Mesenteric fat pad (tissue), 1 donor: ENCODE results near the gene WNT5B. TPM values are rescaled to one million over a fixed set of nuclear protein-coding genes. Genes with fewer than 3 reads are reported as not detected.
"Not testable (repeated sequence)": the region's sequence is repeated elsewhere in the genome, so short reads cannot be mapped to it uniquely, and the experiment has no call there.

Experiments
- DNase-seq: peaks from one replicate; pipeline ENCODE4 v3.0.0-alpha.2; 2020; ENCODE audit warnings: low spot score
- microRNA-seq: library from miRNA; unstranded; fragments of <30 nt; microRNA quantifications from one replicate; pipeline ENCODE4 v1.2.0, GENCODE V29; 2020; ENCODE audit warnings: borderline number of aligned reads
- total RNA-seq: library from RNA; stranded (reverse); fragmentation: NEBNext Ultra II Directional; extraction: Animal tissue kit (Norgen Biotek cat#: 25700); gene quantifications from one replicate; pipeline ENCODE4 v1.2.1, GENCODE V29; 2021
- donor health status: DM: yes; HTN: yes; CAD: no.

The WNT5B gene
- total RNA-seq, 1 donor from 2014 or later, result 2.3 TPM

DNA sequence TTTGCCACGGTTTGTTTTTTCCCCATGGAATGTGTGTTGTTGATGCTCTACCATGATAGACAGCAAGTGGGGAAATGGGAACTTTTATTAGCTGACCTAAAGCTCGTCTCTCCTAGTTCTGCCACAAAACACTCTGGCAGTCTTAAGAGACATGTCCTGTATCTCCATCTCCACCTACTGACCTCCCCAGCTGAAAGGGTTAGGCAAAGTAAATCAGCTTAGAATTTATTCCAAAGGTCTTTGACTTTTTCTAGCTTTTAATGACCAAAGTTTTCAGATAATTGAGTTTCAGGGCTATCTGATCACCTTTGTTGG, 52.4 kb downstream of the WNT5B start:
- no peak for DNase-seq

DNA sequence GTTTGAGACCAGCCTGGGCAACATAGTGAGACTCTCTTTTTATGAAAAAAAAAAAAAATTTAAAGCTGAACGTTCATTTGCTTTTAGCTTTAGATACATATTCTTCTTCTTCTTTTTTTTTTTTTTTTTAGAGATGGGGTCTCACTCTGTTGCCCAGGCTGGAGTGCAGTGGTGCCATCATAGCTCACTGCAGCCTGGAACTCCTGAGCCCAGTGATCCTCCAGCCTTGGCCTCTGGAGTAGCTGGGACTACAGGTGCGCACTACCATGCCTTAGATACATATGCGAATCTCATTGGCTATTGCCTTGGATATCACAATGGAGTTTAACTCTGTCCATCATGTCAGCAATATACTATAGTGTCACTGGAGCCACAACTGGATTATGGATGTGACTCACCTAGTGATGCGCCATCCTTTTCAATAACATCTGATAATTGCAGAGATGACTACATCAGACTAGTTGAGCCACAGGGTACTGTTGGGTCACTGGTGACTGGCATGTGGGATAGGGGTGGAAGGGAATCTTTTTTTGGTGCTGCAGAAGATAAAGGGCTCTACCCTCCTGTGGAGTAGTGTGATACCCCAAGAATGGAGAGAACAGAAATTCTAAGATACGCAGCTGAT, 59.2 kb downstream of the WNT5B start:
- DNase-seq, result no peak

DNA sequence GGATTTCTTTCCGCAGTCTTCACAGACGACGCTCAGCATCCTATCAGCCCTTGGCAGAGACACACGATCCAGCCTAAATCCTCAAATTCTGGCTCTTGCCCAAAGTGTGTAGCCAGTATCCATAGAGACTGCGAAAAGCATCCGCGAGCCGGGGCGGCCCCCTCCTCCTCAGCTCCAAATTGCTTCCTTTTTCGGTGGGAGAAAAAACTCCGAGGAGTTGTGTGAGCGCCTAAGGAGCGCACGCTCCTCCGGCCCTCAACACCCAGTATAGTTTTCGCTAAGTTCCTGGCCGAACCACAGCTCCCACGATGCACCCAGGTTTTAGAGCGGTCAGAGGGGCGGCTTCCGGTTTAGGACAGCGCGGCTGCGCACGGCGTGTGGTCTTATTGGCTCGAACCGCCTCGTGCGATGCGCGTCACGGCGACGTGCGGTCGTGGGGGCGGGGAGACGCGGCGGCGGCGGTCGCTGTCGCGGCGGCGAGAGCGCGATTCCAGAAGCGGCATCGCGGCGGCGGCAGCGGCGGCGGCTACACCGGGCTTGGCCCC, 61.6 kb downstream of the WNT5B start, which contains the start of gene ADIPOR2:
TSS of gene ADIPOR2 (plus strand) at position 493 of the 545 bp plus-strand sequence. CDS start 63,274 bp downstream, outside the sequence.
- DNase-seq, result peak; percentile 98

DNA sequence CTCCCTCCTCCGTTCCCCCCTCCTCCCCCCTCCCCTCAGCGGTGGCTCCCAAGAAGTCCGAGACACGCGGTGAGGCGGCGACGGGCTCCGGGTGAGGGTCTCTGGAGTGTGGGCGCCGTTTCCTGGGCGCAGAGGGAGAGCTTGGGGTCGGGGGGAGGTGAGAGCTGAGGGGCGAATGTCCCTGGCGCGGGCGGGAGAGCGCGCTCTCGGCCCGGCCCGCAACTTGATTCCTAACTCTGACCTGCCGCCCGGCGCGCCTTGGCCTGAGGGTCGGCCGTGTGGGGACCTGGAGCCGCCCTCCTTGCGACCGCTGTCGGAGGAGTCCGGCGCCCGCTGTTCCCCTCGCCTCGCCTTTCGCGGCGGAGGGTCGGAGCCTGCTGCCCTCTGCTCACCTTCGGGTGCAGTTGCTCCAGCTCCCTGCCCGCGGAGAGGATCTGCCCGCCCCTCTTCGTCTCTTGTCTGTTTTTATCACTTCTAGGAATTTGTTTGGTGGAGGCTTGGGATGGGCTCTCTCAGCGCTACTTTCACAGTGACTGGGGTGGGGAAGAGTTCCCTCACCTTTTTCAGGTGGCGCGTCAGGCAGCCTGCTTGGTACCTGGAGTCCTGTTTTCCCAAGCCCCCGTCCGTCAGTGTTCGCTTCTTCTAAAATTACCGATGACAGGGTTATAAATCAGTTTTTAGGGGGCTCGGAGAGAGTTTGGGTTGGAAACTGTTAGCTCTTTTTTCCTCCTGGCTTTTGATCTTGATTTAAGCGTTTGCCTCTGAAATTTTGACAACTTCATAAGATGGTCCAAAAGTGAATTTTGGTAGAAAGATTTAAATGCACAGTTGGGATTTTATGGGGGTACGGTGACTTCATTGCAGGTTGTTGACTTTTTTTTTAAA, 62.3 kb downstream of the WNT5B start:
- no peak for DNase-seq

DNA sequence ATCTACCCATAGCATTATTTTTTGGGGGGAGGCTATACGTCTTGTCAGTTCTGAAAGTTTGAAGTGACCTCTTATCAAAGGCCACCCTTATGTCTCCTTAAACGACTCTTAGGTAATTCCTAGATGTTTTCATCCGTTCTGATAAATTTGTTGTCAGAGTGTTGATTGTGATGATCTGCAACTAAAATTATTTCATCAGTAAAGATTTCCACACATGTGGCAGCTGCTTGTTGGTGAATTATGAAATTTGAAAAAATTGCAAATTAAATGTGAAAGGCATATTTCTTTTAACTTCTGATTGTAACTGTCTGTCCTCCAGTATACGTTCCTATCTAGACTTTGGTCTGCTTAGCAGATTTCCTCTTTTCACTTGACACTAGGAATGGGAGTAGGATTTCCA, 63.2 kb downstream of the WNT5B start:
- no peak for DNase-seq

DNA sequence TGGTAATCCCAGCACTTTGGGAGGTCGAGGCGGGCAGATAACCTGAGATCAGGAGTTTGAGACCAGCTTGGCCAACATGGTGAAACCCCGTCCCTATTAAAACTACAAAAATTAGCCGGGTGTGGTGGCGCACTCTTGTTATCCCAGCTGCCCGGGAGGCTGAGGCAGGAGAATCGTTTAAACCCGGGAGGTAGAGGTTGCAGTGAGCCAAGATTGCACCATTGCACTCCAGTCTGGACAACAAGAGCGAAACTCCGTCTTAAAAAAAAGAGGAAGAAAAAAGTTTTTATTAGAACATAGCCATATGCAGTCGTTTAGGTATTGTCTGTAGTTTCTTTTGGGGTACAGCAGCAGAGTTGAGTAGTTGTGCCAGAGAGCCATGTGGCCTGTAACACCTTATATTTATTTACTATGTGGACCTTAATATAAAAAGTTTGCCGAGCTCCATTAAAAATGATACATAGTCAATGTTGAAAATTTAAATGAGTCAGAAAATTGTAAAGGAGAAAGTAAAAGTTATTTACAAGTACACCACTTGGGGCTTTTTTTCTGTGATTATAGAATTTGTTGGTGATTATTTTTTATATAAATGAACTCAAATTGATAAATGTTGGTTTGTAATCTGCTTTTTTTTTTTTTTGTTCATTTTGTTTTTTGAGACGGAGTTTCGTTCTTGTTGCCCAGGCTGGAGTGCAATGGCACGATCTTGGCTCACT, 64.0 kb downstream of the WNT5B start:
- no peak for DNase-seq

DNA sequence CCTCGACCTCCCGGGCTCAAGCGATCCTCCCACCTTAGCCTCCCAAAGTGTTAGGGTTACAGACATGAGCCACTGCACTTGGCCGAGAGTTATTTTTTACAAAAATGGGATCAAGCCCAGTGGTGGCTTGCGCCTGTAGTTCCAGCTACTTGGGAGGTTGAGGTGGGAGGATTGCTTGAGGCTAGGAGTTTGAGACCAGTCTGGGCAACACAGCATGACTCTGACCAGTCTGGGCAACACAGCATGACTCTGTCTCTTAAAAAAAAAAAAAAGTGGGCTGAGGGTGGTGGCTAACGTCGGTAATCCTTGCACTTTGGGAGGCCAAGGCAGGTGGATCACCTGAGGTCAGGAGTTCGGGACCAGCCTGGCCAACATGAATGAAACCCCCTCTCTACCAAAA, 66.1 kb downstream of the WNT5B start:
- not testable (repeated sequence) for DNase-seq

DNA sequence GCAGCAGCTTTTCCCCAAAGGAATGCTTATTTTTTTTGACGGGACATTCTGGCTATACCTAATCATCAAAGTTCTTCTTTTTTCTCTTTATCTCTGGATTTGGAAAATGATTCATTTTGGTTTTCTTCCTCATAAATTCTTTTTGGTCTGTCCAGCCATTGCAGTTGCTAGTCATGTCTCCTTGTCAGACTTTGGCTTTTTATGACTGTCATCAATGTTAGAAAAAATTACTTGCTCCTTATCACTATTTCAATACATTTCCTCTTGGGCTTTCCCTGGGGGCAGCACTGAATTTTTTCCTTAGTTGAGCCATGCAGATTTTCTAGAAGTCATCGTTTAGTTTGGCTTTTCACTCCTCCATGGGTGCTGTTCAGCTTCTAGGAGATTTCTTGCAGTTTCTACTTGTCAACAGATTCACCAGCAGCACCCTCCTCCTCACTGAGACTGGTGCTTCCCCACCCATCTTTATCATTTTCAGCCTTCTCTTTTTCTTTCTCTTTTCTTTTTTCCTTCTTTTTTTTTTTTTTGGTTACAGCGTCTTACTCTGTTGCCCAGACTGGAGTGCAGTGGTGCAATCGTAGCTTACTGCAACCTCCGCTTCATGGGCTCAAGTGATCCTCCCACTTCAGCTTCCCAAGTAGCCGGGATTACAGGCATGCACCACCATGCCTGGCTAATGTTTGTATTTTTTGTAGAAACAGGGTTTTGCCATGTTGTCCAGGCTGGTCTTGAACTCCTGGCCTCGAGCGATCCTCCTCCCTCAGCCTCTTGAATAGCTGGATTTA, 67.0 kb downstream of the WNT5B start:
- DNase-seq, result no peak

DNA sequence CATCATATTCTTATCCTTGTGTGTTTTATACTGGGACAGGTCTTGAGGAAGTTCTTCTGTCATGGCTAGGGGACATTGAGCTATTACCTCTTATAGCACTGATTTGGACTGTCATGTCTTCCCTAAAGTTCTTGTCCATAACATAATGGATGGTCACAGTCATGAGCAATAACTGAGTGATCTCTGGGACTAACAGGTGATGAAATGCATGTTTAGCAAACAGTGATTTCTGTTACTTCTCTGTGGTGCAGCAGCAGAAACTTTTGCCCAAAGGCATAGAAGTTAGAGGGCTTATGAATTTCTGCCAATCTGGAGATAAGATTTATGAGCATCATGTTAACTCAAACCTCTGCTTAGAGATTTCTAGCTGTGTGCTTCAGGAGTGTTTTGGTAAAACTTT, 67.8 kb downstream of the WNT5B start:
- DNase-seq, result no peak

Small RNA genes within 50 kb of the gene (microRNA-seq; reads per million reads assigned to microRNA genes)
- not detected for gene MIR3649

Other genes with a start within 250 kb of the WNT5B start
- 8.4 TPM for gene FBXL14, start 34.6 kb upstream of the WNT5B start, total RNA-seq
- gene ADIPOR2, start 61.8 kb downstream of the WNT5B start, total RNA-seq, result 119 TPM
- not detected for gene LRTM2, start 191.3 kb downstream of the WNT5B start, total RNA-seq